GM06990 (cell line): ENCODE results near the gene MAP2K3.
"Not testable (repeated sequence)": the region's sequence is repeated elsewhere in the genome, so short reads cannot be mapped to it uniquely, and the experiment has no call there.

Experiments
- DNase-seq: peaks from one replicate; pipeline ENCODE4 v3.0.0-alpha.2; 2011; ENCODE audit not compliant: insufficient read length; ENCODE audit errors: extremely low read depth
- H3K27me3 ChIP-seq: replicated peaks from 2 replicates; pipeline ENCODE4 v1.6.0; 2011; ENCODE audit warnings: low read length; ENCODE audit not compliant: control insufficient read depth, insufficient read depth
- H3K36me3 ChIP-seq: 2 replicates; pipeline ENCODE4 v1.5.1; 2011; ENCODE audit warnings: low read length; ENCODE audit not compliant: control insufficient read depth, insufficient read depth
- H3K4me3 ChIP-seq: replicated peaks from 2 replicates; pipeline ENCODE4 v1.5.1; 2011; ENCODE audit warnings: low read depth, mild to moderate bottlenecking, control low read depth, low read length
- TF ChIP-seq, protein P1 (sequence below): IDR thresholded peaks from 2 replicates; pipeline ENCODE4 v1.5.1; 2011; ENCODE audit warnings: low read length, control low read depth, mild to moderate bottlenecking, inconsistent platforms; ENCODE audit not compliant: insufficient read depth, poor library complexity, severe bottlenecking

The MAP2K3 gene

DNA sequence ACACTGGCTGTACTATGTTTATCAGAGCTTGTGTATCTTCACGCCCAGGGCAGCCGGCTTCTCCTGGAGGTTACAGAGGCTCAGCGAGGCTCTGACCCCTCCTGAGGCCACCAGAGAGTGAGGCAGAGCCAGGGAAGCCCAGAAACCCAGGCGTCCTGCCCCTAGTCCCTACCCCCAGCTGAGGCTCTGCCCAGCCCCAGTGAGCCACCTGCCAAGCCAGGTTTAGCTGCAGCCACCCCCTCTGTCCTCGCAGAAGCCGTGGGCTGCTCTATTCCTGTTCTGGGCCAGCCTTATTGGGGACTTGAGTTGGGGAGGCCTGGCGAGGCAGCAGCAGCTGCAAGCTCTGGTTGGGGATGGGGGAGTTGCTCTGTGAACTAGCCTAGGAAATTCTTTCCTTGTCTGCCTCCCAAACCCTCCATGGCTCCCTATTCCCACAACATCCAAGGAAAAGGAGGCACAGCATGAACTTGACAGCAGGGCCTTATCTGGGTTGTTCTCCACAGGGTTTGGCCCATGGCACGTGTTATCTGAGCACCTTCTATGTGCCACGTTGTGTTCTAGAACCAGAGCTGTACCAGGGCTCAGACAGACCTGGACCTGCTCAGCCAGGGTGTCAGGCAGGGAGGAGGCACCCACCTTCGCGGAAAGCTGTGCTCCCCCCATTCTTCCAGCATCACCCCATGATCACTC is 35.3 kb downstream of the MAP2K3 start:
- not testable (repeated sequence) for H3K4me3 ChIP-seq, H3K36me3 ChIP-seq, H3K27me3 ChIP-seq, DNase-seq

DNA sequence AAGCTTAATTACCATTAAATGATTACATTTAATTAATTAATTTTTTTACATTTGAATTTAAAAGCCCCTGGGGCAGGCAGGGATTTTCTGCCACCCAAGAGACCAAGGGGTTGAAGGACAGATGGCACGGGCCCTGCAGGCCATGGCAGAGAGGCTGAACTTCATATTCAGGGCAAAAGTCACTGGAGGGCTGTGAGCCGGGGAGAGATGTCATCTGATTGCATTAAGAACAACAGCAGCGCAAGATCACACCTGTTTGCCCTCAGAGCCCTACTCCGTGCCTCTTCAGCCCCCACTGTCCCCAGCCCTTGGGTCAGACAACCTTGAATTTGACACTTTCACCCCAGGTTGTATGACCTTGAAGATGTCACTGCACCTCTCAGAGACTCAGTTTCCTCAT is 35.9 kb downstream of the MAP2K3 start:
- not testable (repeated sequence) for H3K27me3 ChIP-seq, H3K36me3 ChIP-seq, DNase-seq, H3K4me3 ChIP-seq

DNA sequence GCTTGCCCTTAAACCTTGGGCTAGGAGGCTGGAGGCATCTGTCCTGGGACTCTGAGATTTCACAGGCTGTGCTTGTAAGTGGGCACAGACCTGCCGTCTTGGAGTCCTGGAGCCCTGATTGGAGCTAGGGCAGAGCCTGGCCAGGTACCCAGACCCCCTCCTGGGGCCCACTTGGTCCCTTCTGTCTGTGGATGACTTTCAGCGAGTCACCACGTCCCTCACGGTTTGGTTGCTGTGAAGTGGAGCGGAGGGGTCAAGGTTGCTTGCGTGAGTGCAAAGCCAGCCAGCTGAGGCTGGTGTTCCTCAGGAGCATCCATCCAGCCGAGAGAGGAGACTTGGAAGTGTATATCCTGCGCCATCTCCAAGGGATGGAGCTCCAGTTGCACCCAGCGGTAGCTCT is 36.5 kb downstream of the MAP2K3 start:
- DNase-seq, H3K4me3 ChIP-seq, H3K36me3 ChIP-seq, H3K27me3 ChIP-seq: not testable (repeated sequence)

DNA sequence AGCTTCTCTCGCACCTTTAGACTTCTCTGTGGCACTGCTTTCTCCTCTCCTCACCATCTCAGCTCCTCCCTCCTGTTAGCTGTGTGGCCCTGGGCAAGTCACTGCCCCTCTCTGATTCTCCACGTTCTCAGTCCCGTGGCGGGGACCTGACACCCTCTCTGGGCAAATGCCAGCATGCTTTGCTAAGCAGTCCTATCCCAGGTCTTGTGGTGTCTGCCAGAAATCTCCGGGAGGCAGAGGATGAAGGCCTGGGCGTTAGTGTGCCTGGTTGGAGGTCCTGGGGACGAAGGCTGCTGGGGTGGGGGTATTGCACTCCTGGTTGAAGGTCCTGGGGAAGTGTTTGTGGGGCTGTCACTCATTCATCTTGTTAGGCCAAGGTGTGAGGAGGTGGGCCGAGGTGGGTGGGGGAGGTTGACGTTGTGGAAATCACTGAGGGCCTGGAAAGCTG is 37.3 kb downstream of the MAP2K3 start:
- not testable (repeated sequence) for H3K27me3 ChIP-seq, DNase-seq, H3K36me3 ChIP-seq, H3K4me3 ChIP-seq

DNA sequence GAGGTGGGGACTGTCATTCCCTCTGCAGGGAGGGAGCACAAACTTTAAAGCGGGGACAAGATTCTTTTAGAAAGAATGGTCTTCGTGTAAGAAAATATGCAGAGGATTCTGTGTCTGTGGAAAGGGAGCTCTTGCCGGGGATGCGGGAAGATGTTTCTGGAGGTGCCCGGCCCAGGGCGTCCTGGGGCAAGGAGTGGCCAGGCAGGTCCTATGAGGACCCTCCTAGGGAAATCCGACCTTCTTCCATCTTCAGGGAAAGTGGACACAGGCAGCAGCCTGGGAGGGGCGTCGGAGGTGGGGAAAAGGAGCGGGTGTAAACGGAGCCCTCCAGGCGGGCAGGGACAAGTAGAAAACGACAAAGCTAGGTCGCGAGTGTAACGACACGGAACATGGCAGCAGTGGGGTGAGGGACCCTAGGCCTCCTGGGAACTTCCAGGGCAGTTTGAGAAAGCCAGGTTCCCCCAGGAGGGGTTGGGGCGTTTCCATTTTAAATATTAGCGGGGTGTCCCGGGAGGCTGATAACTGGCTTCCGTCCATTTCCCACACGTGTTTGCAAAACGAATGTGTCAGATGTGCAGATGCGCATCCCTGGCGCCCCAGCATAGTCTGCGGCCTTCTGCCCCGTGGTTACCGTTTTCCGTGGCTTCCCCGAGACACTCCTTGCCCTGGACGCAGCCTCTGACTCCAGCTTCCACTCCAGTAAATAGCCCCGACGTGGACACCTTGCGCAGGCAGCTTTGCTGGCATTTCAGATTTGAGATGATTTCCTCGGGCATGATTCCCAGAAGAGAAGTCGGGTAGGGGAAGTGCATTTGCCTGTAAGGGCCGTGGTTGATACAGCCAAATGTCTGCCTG is 39.0 kb downstream of the MAP2K3 start:
- H3K36me3 ChIP-seq, H3K27me3 ChIP-seq, DNase-seq: not testable (repeated sequence)
- H3K4me3 ChIP-seq = peak overlapping the region; percentile 61; the same call in 1 of the 2 replicates

DNA sequence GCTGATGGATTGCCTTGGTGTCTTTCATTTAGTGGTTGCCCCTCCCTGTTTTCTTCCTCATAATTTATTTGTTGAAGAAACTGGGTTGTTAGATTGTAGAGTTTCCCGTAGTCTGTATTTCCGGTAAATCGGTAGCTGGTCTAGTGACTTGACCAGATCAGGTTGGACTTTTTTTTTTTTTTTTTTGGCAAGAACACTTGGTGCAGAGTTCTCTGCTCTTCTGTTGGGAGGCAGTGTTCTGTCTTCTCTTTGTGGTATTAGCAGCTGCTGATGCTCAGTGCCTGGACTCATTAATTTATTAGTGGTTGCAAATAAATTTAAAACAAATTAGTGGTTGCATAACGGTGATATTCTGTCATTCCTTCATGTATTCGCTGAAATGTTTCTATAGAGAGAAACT is 40.2 kb downstream of the MAP2K3 start:
- not testable (repeated sequence) for H3K4me3 ChIP-seq, DNase-seq, H3K36me3 ChIP-seq, H3K27me3 ChIP-seq

GRCh38 chr17:21327921-21328320 is 43.4 kb downstream of the MAP2K3 start:
- not testable (repeated sequence) for DNase-seq, H3K36me3 ChIP-seq

GRCh38 chr17:21328778-21329177 is 44.3 kb downstream of the MAP2K3 start:
- H3K36me3 ChIP-seq, DNase-seq, H3K4me3 ChIP-seq, H3K27me3 ChIP-seq: not testable (repeated sequence)

More at GRCh38 chr17:21327921-21328320, 43.4 kb downstream of the MAP2K3 start:
- not testable (repeated sequence) for H3K27me3 ChIP-seq, H3K4me3 ChIP-seq

DNA sequence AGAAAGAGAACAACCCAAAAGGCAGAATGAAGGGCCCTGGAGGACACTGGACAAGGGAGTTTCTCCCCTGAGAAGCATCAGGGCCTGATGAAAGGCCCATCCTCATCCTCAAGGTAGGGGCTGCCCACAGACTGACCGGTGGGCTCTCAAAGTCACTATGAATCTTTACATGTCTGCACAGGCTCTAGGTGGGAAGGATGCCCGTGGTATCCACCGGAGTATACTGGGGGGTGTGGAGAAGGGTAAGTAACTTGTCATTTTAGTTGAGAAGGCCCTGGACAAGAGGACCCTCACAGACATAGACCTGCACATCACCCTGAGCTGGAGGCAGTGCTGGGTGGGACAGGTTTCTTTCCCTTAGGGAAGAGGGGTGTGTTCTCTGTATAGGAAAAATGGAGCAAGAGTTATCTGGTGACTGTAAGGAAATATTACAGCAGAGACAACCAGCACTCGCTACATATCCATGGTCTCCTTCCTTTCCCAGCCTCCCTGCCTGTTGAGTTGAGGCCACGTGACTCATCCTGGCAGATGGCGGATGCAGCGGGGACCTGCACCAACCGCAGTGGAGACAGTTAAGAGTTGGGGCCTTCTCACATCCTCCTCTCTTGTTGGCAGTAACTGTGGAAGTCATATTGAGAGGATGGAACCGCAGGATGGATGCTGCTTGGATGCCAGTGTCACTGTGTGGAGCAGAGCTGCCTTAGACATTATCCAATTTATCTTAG is 46.1 kb downstream of the MAP2K3 start:
- TF ChIP-seq, protein P1, sequence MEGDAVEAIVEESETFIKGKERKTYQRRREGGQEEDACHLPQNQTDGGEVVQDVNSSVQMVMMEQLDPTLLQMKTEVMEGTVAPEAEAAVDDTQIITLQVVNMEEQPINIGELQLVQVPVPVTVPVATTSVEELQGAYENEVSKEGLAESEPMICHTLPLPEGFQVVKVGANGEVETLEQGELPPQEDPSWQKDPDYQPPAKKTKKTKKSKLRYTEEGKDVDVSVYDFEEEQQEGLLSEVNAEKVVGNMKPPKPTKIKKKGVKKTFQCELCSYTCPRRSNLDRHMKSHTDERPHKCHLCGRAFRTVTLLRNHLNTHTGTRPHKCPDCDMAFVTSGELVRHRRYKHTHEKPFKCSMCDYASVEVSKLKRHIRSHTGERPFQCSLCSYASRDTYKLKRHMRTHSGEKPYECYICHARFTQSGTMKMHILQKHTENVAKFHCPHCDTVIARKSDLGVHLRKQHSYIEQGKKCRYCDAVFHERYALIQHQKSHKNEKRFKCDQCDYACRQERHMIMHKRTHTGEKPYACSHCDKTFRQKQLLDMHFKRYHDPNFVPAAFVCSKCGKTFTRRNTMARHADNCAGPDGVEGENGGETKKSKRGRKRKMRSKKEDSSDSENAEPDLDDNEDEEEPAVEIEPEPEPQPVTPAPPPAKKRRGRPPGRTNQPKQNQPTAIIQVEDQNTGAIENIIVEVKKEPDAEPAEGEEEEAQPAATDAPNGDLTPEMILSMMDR = no peak
- Histone ChIP-seq H3K4me3 (no peak overlapping the region), H3K27me3 (no peaks in the 10 kb centered on the region), H3K36me3 (no peaks in the 10 kb centered on the region)
- DNase-seq = no peak

- not testable (repeated sequence) for DNase-seq, H3K36me3 ChIP-seq, H3K4me3 ChIP-seq, H3K27me3 ChIP-seq
Measured at GRCh38 chr17:21336541-21337294, 52.2 kb downstream of the MAP2K3 start.

- not testable (repeated sequence) for H3K36me3 ChIP-seq, H3K27me3 ChIP-seq, DNase-seq, H3K4me3 ChIP-seq
Measured at GRCh38 chr17:21337981-21338625, 53.6 kb downstream of the MAP2K3 start.
